HepG2 (cell line): ENCODE results near the gene HNRNPAB. TPM values are rescaled to one million over a fixed set of nuclear protein-coding genes. Genes with fewer than 3 reads are reported as not detected.
A peak's percentile ranks its signal among the peaks of the same experiment; 100 is the strongest.

Experiments used
- AGO2 ChIP-seq: fragments of 200-400 bp; formaldehyde crosslinking; optimal IDR thresholded peaks from 2 replicates; pipeline ENCODE3; 2017; ENCODE audit warnings: mild to moderate bottlenecking, low read depth, low read length, moderate library complexity
- ATM ChIP-seq: fragments of 450-650 bp; IDR thresholded peaks from 2 replicates; pipeline ENCODE4 v1.7.1; 2017; ENCODE audit warnings: mild to moderate bottlenecking, borderline replicate concordance
- CAMTA2 ChIP-seq: sonication (generic); formaldehyde crosslinking; IDR thresholded peaks from 2 replicates; pipeline ENCODE4 v1.4.0; 2020; ENCODE audit warnings: mild to moderate bottlenecking, missing genetic modification reagents, borderline replicate concordance
- E2F2 ChIP-seq: sonication (generic); formaldehyde crosslinking; IDR thresholded peaks from 2 replicates; pipeline ENCODE4 v1.4.0; 2020; ENCODE audit warnings: missing genetic modification reagents, borderline replicate concordance
- FIP1L1 ChIP-seq: fragments of 200-400 bp; formaldehyde crosslinking; IDR thresholded peaks from 2 replicates; pipeline ENCODE4 v1.6.1; 2018; ENCODE audit warnings: low read depth, mild to moderate bottlenecking, low read length, moderate library complexity, borderline replicate concordance; ENCODE audit not compliant: insufficient read depth
- FOXA1 ChIP-seq, 2 experiments: fragments of 450-650 bp in 1 of 2; sonication (generic) in 1 of 2; formaldehyde crosslinking in 1 of 2; IDR thresholded peaks; 2 replicates each; pipeline versions ENCODE4 v1.4.0 to v1.6.1; 2016 to 2020; ENCODE audit warnings: missing genetic modification reagents in 1 of 2
- FOXM1 ChIP-seq: sonication (generic); formaldehyde crosslinking; IDR thresholded peaks from 2 replicates; pipeline ENCODE4 v1.5.0; 2020; ENCODE audit warnings: missing genetic modification reagents
- KDM2A ChIP-seq: sonication (generic); formaldehyde crosslinking; IDR thresholded peaks from 2 replicates; pipeline ENCODE4 v1.4.0; 2020; ENCODE audit warnings: low read depth, missing genetic modification reagents, borderline replicate concordance
- NR2F6 ChIP-seq, 2 experiments: IDR thresholded peaks; 2 replicates each; pipeline ENCODE4 v1.6.1; 2016; ENCODE audit warnings: antibody characterized with exemption in 1 of 2, mild to moderate bottlenecking in 1 of 2
- SALL1 ChIP-seq: sonication (generic); formaldehyde crosslinking; IDR thresholded peaks from 2 replicates; pipeline ENCODE4 v1.8.0; 2022; ENCODE audit warnings: mild to moderate bottlenecking, missing genetic modification reagents
- SPEN ChIP-seq: sonication (generic); formaldehyde crosslinking; IDR thresholded peaks from 2 replicates; pipeline ENCODE4 v1.5.1; 2020; ENCODE audit warnings: low read depth, mild to moderate bottlenecking, missing genetic modification reagents
- ZFX ChIP-seq: sonication (generic); formaldehyde crosslinking; IDR thresholded peaks from 2 replicates; pipeline ENCODE4 v1.4.0; 2020; ENCODE audit warnings: mild to moderate bottlenecking, low read depth, missing genetic modification reagents, moderate library complexity
- ZNF335 ChIP-seq: sonication (generic); formaldehyde crosslinking; IDR thresholded peaks from 2 replicates; pipeline ENCODE4 v1.4.0; 2020; ENCODE audit warnings: missing genetic modification reagents
- ZNF615 ChIP-seq: sonication (generic); formaldehyde crosslinking; IDR thresholded peaks from 2 replicates; pipeline ENCODE4 v1.5.0; 2020; ENCODE audit warnings: mild to moderate bottlenecking, missing genetic modification reagents, borderline replicate concordance
- ZNF616 ChIP-seq: sonication (generic); formaldehyde crosslinking; IDR thresholded peaks from 2 replicates; pipeline ENCODE4 v1.5.0; 2020; ENCODE audit warnings: low read depth, mild to moderate bottlenecking, missing genetic modification reagents
- ZNF687 ChIP-seq: sonication (generic); formaldehyde crosslinking; IDR thresholded peaks from 2 replicates; pipeline ENCODE4 v1.5.1; 2020; ENCODE audit warnings: mild to moderate bottlenecking, missing genetic modification reagents, moderate library complexity
- ZNF776 ChIP-seq: sonication (generic); formaldehyde crosslinking; IDR thresholded peaks from 2 replicates; pipeline ENCODE4 v1.4.0; 2020; ENCODE audit warnings: mild to moderate bottlenecking, missing genetic modification reagents
- polyA plus RNA-seq, 8 experiments: library from polyadenylated mRNA; depleted of rRNA in 3 of 8; stranded (reverse) in 7 of 8; unstranded in 1 of 8; fragments of >200 nt; fragmentation: Illumina TruSeq in 4 of 8; extraction: Trizol in 4 of 8; gene quantifications; 2 replicates each; pipeline versions ENCODE4 v1.2.1 to v1.2.3, GENCODE V29; 2011 to 2016; ENCODE audit warnings: low read depth in 4 of 8, missing spikeins in 1 of 8, mixed read lengths in 1 of 8; ENCODE audit not compliant: insufficient read depth in 1 of 8
- total RNA-seq, 5 experiments: library from RNA; depleted of rRNA; stranded (reverse); fragments of >200 nt; fragmentation: Illumina TruSeq; extraction: Trizol; gene quantifications; 2 replicates each; pipeline ENCODE4 v1.2.3, GENCODE V29; 2016; ENCODE audit warnings: low read depth in 1 of 5
- TF ChIP-seq, protein P1 (sequence below): sonication (generic); formaldehyde crosslinking; IDR thresholded peaks from 2 replicates; pipeline ENCODE4 v1.4.0; 2020; ENCODE audit warnings: mild to moderate bottlenecking, missing genetic modification reagents
- TF ChIP-seq, protein P2 (sequence below): sonication (generic); formaldehyde crosslinking; IDR thresholded peaks from 2 replicates; pipeline ENCODE4 v1.4.0; 2020; ENCODE audit warnings: mild to moderate bottlenecking, missing genetic modification reagents
- TF ChIP-seq, protein P3 (sequence below): sonication (generic); formaldehyde crosslinking; IDR thresholded peaks from 2 replicates; pipeline ENCODE4 v1.8.0; 2022; ENCODE audit warnings: mild to moderate bottlenecking, missing genetic modification reagents; ENCODE audit not compliant: insufficient replicate concordance

HNRNPAB gene
- total and polyA plus RNA-seq, 2 of the 13 experiments (the other 11 are each of a cell fraction or from before 2014, with no cell fraction given), result 62.6 to 111 TPM

DNA sequence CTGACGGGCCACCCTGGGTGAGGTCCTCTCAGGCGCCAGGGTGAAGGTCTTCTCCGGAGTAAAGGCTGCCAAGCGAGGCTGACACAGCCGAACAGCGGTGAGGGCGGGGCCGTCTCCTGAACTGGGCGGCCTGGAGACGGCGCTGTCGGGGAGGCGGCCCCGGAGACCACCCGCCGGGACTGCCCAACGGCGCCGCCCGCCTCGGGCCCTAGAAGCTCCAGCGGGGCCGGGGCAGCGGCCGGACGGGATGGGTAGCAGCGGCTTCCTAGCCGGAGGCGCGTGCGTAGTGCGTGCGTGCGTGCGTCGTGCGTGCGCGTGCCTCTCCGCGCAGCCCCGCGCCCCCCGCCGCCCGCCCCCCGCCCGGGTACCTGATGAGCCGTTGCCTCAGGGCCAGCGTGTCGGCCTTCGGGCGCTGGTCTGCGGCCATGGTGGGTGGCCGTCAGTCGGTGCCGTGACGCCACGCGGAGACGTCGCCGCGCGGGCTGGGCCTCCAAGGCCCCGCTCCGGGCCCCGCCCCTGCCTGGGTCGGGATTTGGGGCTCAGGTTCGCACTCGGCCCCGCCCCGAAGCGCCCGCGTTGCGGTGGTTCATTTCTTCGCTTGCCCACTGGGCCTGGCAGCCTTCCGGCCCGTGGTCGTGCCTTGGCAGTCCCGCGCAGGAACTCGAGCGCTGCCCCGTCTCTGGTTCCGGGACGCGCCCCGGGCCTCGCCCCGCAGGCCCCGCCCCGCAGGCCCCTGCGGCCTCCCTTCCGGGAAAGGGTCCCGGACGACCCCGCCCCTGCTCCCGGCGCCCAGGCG lies 28.0 kb downstream of the HNRNPAB start, which contains the start of gene PHYKPL (continued):
- TF ChIP-seq FIP1L1, result 0 out of 2 replicates have a peak, but pooled peaks have one; percentile 12
- 0 out of 2 replicates have a peak, but pooled peaks have one; percentile 24 for TF ChIP-seq ZNF335 (CRISPR knock-in tag)
- TF ChIP-seq ZFX (CRISPR knock-in tag), result peak; percentile 93
- no peak for TF ChIP-seq FOXA1 (IDR thresholded peaks at IDR 0.05)
- no peak for TF ChIP-seq FOXA1 (CRISPR knock-in tag; IDR thresholded peaks at IDR 0.05)
- TF ChIP-seq SALL1 (CRISPR knock-in tag), result peak; percentile 34; the same call in 1 of the 2 replicates
- TF ChIP-seq, protein P1, sequence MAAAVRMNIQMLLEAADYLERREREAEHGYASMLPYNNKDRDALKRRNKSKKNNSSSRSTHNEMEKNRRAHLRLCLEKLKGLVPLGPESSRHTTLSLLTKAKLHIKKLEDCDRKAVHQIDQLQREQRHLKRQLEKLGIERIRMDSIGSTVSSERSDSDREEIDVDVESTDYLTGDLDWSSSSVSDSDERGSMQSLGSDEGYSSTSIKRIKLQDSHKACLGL (CRISPR knock-in tag), result peak; percentile 72
- peak; percentile 87; the same call in 1 of the 2 replicates for TF ChIP-seq ZNF776 (CRISPR knock-in tag)
- no peak for TF ChIP-seq FOXM1 (CRISPR knock-in tag)
- peak; percentile 75; the same call in 1 of the 2 replicates for TF ChIP-seq SPEN
- TF ChIP-seq ZNF616, result no peak
- TF ChIP-seq NR2F6 (IDR thresholded peaks at IDR 0.05), result no peak
- TF ChIP-seq NR2F6 (CRISPR knock-in tag; IDR thresholded peaks at IDR 0.05), result peak; percentile 39; the same call in 1 of the 2 replicates
- TF ChIP-seq ZNF687 (CRISPR knock-in tag), result peak; percentile 83
- peak; percentile 83; the same call in 1 of the 2 replicates for TF ChIP-seq CAMTA2
- no peak for TF ChIP-seq ATM
- TF ChIP-seq E2F2 (CRISPR knock-in tag), result no peak
- TF ChIP-seq KDM2A (CRISPR knock-in tag), result 0 out of 2 replicates have a peak, but pooled peaks have one; percentile 18
- TF ChIP-seq, protein P2, sequence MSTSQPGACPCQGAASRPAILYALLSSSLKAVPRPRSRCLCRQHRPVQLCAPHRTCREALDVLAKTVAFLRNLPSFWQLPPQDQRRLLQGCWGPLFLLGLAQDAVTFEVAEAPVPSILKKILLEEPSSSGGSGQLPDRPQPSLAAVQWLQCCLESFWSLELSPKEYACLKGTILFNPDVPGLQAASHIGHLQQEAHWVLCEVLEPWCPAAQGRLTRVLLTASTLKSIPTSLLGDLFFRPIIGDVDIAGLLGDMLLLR (CRISPR knock-in tag), result peak; percentile 71; the same call in 1 of the 2 replicates
- no peak for TF ChIP-seq ZNF615 (CRISPR knock-in tag)
- peak; percentile 64 for TF ChIP-seq AGO2
- TF ChIP-seq, protein P3, sequence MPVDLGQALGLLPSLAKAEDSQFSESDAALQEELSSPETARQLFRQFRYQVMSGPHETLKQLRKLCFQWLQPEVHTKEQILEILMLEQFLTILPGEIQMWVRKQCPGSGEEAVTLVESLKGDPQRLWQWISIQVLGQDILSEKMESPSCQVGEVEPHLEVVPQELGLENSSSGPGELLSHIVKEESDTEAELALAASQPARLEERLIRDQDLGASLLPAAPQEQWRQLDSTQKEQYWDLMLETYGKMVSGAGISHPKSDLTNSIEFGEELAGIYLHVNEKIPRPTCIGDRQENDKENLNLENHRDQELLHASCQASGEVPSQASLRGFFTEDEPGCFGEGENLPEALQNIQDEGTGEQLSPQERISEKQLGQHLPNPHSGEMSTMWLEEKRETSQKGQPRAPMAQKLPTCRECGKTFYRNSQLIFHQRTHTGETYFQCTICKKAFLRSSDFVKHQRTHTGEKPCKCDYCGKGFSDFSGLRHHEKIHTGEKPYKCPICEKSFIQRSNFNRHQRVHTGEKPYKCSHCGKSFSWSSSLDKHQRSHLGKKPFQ (CRISPR knock-in tag), result peak; percentile 57
